ENCODE results near the gene MUC13.

Gene MUC13

GRCh38 chr3:124934577-124934976 is at the start of gene MUC13:
MUC13 (minus strand) TSS chr3:124934751; CDS start chr3:124934712, 39 bp downstream.
- ATAC-seq (ENCODE audit: insufficient read depth, low read depth) (no peak), DNase-seq (no peak)
- Histone ChIP-seq H3K4me1 (ENCODE audit: insufficient read depth, low read length) (no peaks in the 10 kb centered on the region), H2AFZ (ENCODE audit: low read depth, low read length) (no peak within 1 kb of the TSS), H3K36me3 (ENCODE audit: insufficient read depth, low read length) (no peaks in the 10 kb centered on the region), H3K4me3 (ENCODE audit: low read depth in 1 of 2, low read length in 2 of 2) (no peak within 1 kb of the TSS), H3K9me3 (ENCODE audit: insufficient read depth, low read length, severe bottlenecking) (no peaks in the 10 kb centered on the region), H3K9ac (ENCODE audit: low read depth, low read length) (no peak within 1 kb of the TSS), H3K4me2 (ENCODE audit: insufficient read depth, low read length) (no peak within 1 kb of the TSS), H4K20me1 (ENCODE audit: insufficient read depth, low read length) (no peaks in the 10 kb centered on the region), H3K27me3 (ENCODE audit: insufficient read depth, low read length, poor library complexity) (peaks cover 3% of the 10 kb centered on the region), H3K79me2 (ENCODE audit: insufficient read depth, low read length) (no peaks in the 10 kb centered on the region), H3K27ac (ENCODE audit: low read length) (no peak within 1 kb of the TSS)
- TF ChIP-seq EZH2 (IDR thresholded peaks at IDR 0.05; ENCODE audit: borderline replicate concordance, low read depth, low read length, severe bottlenecking), result no peak
- no peak for TF ChIP-seq CTCF (IDR thresholded peaks at IDR 0.05; ENCODE audit: borderline replicate concordance, extremely low read depth, low read length, poor library complexity, severe bottlenecking)

- Histone ChIP-seq H3K79me2 (ENCODE audit: insufficient read depth, low read length) (no peaks in the 10 kb centered on the region), H3K4me1 (ENCODE audit: insufficient read depth, low read length) (no peaks in the 10 kb centered on the region), H3K27me3 (ENCODE audit: insufficient read depth, low read length, poor library complexity) (no peaks in the 10 kb centered on the region), H3K27ac (ENCODE audit: low read length) (no peak overlapping the region), H3K4me2 (ENCODE audit: insufficient read depth, low read length) (no peak overlapping the region), H3K9ac (ENCODE audit: low read depth, low read length) (no peak overlapping the region), H3K4me3 (ENCODE audit: low read depth in 1 of 2, low read length in 2 of 2) (no peak overlapping the region), H4K20me1 (ENCODE audit: insufficient read depth, low read length) (no peaks in the 10 kb centered on the region), H3K36me3 (ENCODE audit: insufficient read depth, low read length) (no peaks in the 10 kb centered on the region), H3K9me3 (ENCODE audit: insufficient read depth, low read length, severe bottlenecking) (no peaks in the 10 kb centered on the region), H2AFZ (ENCODE audit: low read depth, low read length) (no peak overlapping the region)
- no peak for TF ChIP-seq CTCF (IDR thresholded peaks at IDR 0.05; ENCODE audit: borderline replicate concordance, extremely low read depth, low read length, poor library complexity, severe bottlenecking)
- no peak for TF ChIP-seq EZH2 (IDR thresholded peaks at IDR 0.05; ENCODE audit: borderline replicate concordance, low read depth, low read length, severe bottlenecking)
- ATAC-seq (ENCODE audit: insufficient read depth, low read depth) (no peak), DNase-seq (no peak)
Measured at GRCh38 chr3:124982855-124983254, 48.3 kb upstream of the MUC13 start.

DNA sequence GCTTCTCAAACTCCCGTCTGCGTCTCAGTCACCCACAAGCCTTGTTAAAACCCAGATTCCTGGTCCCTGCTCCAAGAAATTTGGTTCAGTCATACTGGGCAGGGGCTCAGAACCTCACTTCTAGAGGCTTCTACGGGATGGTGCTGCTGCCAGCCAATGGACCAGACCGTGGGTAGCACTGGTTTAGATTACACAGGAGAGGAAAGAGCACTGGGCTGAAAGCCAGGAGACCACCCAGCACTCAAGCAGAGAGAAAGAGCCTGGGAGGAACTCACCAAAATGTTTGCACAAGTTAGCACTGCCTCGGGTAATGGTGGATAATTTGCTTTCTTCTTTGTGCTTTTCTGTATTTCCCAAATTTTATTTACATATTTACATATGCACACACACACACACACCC is 46.9 kb upstream of the MUC13 start:
- H3K4me1 ChIP-seq (ENCODE audit: insufficient read depth, low read length), result no peaks in the 10 kb centered on the region
- H3K27me3 ChIP-seq (ENCODE audit: insufficient read depth, low read length, poor library complexity), result no peaks in the 10 kb centered on the region
- TF ChIP-seq CTCF (IDR thresholded peaks at IDR 0.05; ENCODE audit: borderline replicate concordance, extremely low read depth, low read length, poor library complexity, severe bottlenecking) (no peak), EZH2 (IDR thresholded peaks at IDR 0.05; ENCODE audit: borderline replicate concordance, low read depth, low read length, severe bottlenecking) (no peak)
- H3K79me2 ChIP-seq (ENCODE audit: insufficient read depth, low read length), result no peaks in the 10 kb centered on the region
- no peak for ATAC-seq (ENCODE audit: insufficient read depth, low read depth)
- no peaks in the 10 kb centered on the region for H4K20me1 ChIP-seq (ENCODE audit: insufficient read depth, low read length)
- H3K4me3 ChIP-seq (ENCODE audit: low read depth in 1 of 2, low read length in 2 of 2), result no peak overlapping the region
- no peak overlapping the region for H3K4me2 ChIP-seq (ENCODE audit: insufficient read depth, low read length)
- no peak overlapping the region for H2AFZ ChIP-seq (ENCODE audit: low read depth, low read length)
- DNase-seq, result no peak
- H3K9ac ChIP-seq (ENCODE audit: low read depth, low read length), result no peak overlapping the region
- no peak overlapping the region for H3K27ac ChIP-seq (ENCODE audit: low read length)
- no peaks in the 10 kb centered on the region for H3K36me3 ChIP-seq (ENCODE audit: insufficient read depth, low read length)
- H3K9me3 ChIP-seq (ENCODE audit: insufficient read depth, low read length, severe bottlenecking), result no peaks in the 10 kb centered on the region

DNA sequence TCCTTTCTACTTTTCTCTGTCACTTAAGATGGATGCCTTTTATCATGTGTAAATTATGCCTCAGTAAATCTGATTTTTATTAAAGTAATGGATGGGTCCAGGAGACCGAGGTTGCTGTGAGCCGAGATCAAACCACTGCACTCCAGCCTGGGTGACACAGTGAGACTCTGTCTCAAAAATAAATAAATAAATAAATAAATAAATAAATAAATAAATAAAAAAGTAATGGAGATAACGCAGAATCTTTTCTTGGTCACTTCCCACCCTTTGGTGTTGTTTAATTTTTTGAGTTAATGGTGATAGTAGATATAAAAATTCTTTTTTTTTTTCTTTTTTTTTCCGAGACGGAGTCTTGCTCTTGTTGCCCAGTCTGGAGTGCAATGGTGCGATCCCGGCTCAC is 44.1 kb upstream of the MUC13 start:
- H3K27ac ChIP-seq (ENCODE audit: low read length), result no peak overlapping the region
- no peak overlapping the region for H3K4me3 ChIP-seq (ENCODE audit: low read depth in 1 of 2, low read length in 2 of 2)
- no peaks in the 10 kb centered on the region for H3K9me3 ChIP-seq (ENCODE audit: insufficient read depth, low read length, severe bottlenecking)
- H3K36me3 ChIP-seq (ENCODE audit: insufficient read depth, low read length), result no peaks in the 10 kb centered on the region
- DNase-seq (no peak), ATAC-seq (ENCODE audit: insufficient read depth, low read depth) (no peak)
- H3K4me2 ChIP-seq (ENCODE audit: insufficient read depth, low read length), result no peak overlapping the region
- H3K4me1 ChIP-seq (ENCODE audit: insufficient read depth, low read length), result no peaks in the 10 kb centered on the region
- no peaks in the 10 kb centered on the region for H3K79me2 ChIP-seq (ENCODE audit: insufficient read depth, low read length)
- no peaks in the 10 kb centered on the region for H4K20me1 ChIP-seq (ENCODE audit: insufficient read depth, low read length)
- H3K9ac ChIP-seq (ENCODE audit: low read depth, low read length), result no peak overlapping the region
- TF ChIP-seq CTCF (IDR thresholded peaks at IDR 0.05; ENCODE audit: borderline replicate concordance, extremely low read depth, low read length, poor library complexity, severe bottlenecking), result no peak
- no peak for TF ChIP-seq EZH2 (IDR thresholded peaks at IDR 0.05; ENCODE audit: borderline replicate concordance, low read depth, low read length, severe bottlenecking)
- H3K27me3 ChIP-seq (ENCODE audit: insufficient read depth, low read length, poor library complexity), result no peaks in the 10 kb centered on the region
- H2AFZ ChIP-seq (ENCODE audit: low read depth, low read length), result no peak overlapping the region
